GM19238 (cell line): Measurements from ENCODE around the gene CLASP1.
"Not testable (repeated sequence)": the region's sequence is repeated elsewhere in the genome, so short reads cannot be mapped to it uniquely, and the experiment has no call there.

Source experiments
- DNase-seq: peaks from one replicate; pipeline ENCODE4 v3.0.0; 2011; ENCODE audit warnings: low spot score; ENCODE audit not compliant: insufficient read length

CLASP1 gene

DNA sequence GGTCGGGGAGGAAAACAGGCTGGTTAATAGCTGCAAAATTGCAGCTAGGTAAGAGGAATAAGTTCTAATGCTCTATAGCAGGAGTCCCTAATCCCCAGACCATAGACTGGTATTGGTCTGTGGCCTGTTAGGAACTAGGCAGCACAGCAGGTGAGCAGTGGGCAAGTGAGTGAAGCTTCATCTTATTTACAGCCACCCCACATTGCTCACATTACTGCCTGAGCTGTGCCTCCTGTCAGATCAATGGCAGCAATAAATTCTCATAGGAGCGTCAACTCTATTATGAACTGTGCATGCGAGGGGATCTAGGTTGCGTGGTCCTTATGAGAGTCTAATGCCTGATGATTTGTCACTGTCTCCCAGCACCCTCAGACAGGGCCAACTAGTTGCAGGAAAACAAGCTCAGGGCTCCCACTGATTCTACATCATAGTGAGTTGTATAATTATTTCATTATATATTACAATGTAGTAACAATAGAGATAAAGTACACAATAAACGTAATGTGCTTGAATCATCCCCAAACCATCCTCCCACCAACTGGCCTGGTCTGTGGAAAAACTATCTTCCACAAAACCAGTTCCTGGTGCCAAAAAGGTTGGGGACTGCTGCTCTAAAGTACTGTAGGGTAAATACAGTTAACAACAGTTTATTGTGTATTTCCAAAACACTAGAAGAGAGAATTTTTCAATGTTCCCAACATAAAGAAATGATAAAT, 272.6 kb downstream of the CLASP1 start:
- DNase-seq, result no peak

DNA sequence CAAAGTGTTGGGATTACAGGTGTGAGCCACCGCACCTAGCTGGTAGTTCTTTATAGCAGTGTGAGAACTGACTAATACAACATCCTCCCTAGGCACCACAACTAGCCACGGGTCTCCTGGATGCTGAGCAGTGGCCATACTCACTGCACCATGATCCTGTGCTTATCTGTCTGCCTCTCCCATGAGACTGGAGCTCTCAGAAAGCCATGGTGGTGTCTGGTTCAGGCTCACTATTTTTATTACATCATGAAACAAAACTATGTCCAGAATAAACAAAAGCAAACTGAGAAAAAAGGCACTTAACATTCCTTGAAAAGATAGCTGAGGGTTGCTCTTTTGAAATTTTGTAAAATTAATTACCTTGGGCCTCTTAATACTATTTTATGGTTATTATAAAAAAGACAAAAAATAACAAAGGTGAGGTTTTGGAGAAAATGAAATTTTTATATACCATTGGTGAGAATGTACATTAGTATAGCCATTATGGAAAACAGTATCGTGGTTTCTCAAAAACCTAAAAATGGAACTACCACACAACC, 273.6 kb downstream of the CLASP1 start:
- DNase-seq, result no peak

DNA sequence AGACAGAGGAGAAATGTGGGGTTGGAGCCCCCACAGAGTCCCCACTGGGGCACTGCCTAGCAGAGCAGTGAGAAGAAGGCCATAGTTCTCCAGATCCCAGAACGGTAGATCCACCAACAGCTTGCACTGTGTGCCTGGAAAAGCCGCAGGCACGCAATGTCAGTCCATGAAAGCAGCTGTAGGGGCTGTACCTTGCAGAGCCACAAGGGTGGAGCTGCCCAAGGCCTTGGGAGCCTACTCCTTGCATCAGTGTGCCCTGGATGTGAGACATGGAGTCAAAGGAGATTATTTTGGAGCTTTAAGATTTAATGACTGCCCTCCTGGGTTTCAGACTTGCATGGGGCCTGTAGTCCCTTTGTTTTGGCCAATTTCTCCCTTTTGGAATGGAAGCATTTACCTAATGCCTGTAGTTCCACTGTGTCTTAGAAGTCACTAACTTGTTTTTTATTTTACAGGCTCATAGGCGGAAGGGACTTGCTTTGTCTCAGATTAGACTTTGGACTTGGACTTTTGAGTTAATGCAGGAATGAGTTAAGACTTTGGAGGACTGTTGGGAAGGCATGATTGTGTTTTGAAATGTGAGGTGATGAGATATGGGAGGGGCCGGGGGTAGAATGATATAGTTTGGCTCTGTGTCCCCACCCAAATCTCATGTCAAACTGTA, 274.7 kb downstream of the CLASP1 start:
- not testable (repeated sequence) for DNase-seq

GRCh38 chr2:121372721-121373353, 276.4 kb downstream of the CLASP1 start:
- no peak for DNase-seq

DNA sequence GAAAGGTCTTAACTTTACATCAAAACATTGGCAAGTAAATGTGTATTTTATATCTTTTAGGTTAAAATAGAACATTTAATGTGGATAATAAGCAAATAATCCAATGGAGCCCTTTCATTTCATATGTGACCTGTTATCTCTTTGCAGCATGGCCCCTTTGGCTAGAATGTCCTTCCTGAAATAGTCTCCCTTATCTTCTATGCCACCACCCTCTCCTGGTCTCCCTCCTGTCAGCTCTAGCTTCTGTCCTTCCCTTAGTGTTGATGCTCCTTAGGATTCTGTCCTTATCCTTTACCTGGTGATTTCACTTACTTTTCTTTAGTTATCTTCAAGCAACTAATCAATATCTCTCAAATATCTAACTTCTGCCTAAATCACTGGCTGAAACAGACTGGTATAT, 277.2 kb downstream of the CLASP1 start:
- no peak for DNase-seq

DNA sequence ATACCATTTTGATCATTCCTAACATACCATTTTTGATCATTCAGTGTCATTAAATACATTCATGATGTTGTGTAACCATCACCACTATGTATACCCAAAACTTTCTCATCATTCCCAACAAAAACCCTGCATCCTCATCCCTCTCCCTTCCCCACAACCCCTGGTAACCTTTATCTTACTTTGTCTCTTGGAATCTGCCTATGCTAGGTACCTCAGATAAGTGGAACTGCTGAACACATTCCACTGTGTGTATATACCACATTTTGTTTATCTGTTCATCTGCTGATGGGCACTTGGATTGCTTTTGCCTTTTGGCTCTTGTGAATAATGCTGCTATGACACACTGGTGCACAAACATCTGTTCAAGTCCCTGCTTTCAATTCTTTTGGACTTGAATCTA, 280.4 kb downstream of the CLASP1 start:
- no peak for DNase-seq

DNA sequence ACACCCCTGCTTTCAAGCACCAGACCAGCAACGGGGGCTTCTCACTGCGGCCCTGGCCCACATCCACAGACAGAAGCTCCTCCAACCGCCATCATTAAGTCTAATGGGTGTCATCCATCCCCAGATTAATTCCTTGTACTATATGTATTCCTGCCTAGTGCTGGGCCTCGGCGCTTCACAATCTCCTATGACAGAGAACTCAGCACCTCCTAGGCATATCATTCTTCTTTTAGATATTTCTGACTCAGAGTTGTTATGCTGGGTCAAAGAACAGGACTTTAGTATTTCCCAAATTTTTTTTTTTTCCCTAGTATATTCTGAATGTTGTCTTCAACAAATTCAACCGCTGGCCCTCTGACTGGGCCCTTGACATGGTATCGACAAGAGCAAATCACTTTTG, 281.1 kb downstream of the CLASP1 start:
- DNase-seq, result no peak

DNA sequence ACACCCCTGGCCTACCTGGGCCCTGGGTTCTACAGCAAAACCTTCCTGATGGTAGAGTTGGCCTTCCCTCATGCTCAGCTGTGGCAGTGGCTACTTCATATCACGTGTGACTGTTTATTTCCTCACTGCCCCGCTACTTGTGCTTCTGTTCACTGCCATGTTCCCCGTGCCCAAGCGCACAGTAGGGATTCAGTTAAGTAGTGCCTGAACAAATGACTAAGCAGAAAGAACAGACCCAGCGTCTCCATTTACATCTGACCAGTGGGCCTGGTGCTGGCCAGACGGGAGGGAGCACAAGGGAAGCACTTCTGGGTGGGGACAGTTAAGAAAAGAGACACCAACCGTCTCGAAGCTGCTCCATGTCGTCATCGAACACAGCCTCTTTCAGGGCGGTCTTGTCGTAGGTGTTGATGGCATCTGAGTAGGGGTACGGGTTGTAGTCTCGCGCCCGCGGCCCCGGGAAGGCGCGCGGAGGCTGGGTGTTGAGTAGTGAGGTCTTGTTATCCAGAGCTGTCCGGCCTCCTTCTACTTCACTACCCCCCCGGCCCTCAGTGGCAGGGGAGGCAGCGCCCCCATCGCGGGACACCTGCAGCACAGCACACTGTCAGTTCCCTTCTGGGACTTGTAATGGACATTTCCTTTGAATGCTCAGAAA, 281.9 kb downstream of the CLASP1 start:
- no peak for DNase-seq

DNA sequence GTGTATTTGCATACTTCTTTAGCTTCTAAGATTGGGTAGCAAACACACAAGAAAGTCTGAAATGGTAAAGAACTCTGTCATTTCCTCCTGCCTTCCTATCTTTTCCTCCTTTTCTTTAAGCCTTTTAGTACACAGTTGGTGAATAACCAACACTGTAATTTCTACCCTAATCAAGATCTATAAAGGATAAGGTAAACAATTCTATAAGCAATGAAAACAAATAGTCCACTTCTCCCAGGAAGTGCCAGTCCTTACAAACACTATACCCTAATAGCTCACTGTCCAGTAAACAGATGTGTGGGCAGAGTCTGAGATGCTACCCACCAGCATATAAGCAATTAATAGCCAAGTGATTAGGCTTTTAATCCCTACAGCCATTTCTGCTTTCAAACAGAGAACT, 283.2 kb downstream of the CLASP1 start:
- no peak for DNase-seq

DNA sequence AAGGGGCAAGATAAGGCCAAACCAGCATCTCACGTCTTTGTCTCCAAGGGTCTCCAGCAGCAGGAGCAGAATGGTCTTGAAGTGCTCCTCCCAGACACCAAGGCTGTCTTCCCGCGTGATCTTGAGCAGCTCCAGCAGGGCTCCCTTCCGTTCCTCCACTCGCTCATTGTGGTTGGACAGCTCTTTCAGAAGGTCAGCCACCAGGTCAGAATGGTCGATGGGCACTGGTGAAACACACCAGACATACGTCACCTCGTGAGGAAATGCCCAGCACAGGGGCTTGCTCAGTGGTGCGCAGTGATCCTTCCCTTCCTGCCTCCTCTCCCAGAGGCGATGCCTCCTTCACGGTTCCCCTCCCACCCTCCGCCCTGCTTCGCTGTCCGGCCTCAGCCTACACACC, 284.2 kb downstream of the CLASP1 start:
- no peak for DNase-seq

- DNase-seq, result no peak
Observed at GRCh38 chr2:121363632-121364420, 285.4 kb downstream of the CLASP1 start.

GRCh38 chr2:121362774-121363173, 286.5 kb downstream of the CLASP1 start:
- no peak for DNase-seq

GRCh38 chr2:121362226-121362625, 287.0 kb downstream of the CLASP1 start:
- DNase-seq, result no peak

DNA sequence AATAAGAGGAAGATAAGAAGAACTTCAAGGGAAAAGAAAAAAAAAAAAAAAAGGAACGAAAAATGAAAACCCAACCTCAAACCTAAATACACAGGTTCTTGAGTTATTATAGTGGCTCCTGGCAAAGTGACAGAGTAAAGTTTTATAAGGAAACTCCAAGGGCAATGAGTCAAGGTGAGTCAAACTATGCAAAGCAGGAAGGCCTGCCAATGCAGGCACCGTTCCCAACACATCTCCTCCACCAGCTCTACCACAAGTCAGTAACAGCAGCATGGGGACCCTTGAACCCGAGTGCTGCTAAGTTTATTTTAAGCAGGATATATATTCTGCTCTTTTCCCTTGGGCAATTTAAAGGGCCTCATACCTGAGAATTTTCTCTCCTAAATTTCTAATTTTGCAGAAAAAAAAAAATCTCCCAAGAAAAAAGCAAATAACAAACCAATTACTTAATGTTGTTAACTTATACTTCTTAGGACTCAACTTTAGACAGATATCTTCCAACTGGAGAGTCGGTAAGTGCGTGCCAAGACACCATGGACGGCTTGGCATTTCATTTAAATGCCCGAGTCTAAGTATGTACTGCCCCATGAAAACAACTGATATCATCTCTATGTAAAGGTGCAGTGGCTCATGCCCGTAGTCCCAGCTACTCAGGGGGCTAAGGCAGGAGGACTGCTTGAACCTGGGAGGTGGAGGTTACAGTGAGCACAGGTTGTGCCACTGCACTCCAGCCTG, 288.5 kb downstream of the CLASP1 start:
- DNase-seq, result no peak

DNA sequence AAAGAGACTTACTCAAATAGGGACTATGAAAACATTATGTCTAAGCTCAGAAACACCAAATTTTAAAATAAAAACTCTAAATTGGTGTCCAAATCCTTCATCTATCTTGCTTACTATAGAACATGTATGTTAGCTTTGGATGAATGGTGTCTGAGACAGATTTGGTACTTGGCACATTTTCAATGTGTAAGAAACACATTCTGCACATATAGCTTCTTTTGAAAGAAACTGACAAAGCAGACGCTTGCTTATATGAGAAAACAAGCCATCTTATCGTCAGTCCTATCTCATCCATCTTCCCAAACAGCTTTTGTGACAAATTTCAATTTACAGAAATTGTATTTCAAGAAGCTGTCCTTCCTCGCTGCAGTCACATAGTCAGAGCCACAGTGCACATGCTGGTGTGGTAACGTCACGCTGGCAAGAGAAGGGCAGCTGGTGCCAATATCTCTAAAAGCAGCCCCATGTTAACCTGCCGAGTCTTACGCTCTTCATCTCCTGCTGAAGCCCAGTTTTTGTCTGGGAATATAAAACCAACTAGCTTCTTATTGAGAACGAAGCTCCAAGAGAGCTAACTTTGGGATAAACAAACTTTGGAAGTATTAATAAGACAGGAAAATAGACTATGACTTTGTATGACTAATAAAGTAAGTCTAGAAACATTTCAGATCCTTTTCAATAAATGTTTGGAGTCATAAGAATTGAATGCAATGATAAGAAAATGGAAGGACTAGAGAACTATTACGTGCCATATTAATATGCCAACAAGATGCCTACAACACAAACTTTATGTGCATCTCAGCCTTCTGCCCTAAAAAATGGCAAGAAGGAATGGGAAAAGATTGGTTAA, 289.3 kb downstream of the CLASP1 start:
- no peak for DNase-seq

DNA sequence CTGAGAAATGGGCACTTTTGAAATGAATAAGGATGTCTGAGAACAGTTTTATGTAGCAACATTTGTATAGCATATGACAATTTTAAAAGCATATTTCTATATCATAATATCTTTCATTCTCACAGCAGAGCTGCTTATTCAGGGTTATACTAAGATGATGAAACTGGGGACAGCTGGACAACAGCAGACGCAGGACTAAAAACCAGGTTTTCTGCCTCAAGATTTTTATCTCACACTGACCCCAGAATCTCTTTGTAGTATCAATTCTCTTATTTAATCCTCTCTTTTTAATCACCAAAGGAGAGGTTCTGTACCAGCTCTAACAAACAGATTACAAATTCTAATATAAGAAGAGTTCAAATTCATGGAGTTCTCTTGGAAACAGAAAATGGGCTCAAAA, 290.1 kb downstream of the CLASP1 start:
- no peak for DNase-seq

GRCh38 chr2:121358291-121358690, 291.0 kb downstream of the CLASP1 start:
- no peak for DNase-seq

GRCh38 chr2:121356058-121356640, 293.1 kb downstream of the CLASP1 start:
- DNase-seq, result peak; percentile 15

- DNase-seq, result no peak
Observed at GRCh38 chr2:121355488-121355887, 293.8 kb downstream of the CLASP1 start.
